Panc1 (cell line): ENCODE measurements around the gene SELENOP.

Experiments
- POLR2AphosphoS5 ChIP-seq: IDR thresholded peaks from 2 replicates; pipeline ENCODE4 v1.6.1; 2012; ENCODE audit warnings: mild to moderate bottlenecking, low read depth, low read length, moderate library complexity
- TF ChIP-seq, protein P1 (sequence below): fragments of 450-650 bp; IDR thresholded peaks from 2 replicates; pipeline ENCODE4 v1.5.1; 2017; ENCODE audit warnings: mild to moderate bottlenecking
- TF ChIP-seq, protein P2 (sequence below), 2 experiments: IDR thresholded peaks; 2 replicates each; pipeline ENCODE4 v1.6.1; 2011 to 2012; ENCODE audit warnings: low read depth in 2 of 2, control low read depth in 1 of 2, low read length in 1 of 2, mild to moderate bottlenecking in 1 of 2, moderate library complexity in 1 of 2; ENCODE audit not compliant: insufficient read depth in 1 of 2

DNA sequence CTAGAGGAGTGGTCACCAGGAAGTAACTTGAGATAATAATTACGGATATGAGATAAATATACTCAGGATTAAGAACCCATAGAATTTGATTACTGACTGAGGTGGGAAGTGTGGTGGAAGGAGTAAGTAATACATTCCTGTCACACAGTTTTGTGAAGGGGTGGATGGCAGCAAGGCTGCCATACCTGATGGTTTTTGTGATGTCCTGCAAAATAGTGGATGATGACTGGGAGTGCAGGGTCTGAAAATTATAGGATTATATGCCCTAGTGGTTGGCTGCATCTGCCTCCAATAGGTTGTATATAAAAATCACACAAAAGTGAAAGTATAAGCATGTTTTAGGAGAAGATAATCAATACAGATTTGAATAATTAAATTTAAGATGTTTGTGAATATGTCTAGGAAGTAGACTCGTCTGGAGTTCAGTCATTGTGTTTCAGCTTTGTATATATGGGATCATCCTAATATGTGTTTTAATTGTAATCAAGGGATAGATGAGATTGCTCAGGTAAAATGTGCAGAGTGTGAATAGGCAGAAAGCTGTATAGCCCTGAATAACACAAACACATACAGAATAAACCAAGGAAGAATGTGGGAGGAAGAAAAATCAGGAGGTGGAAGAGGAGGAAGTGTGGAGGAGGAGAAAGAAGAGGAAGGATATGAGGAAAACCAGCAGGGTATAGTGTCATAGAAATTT is 5.5 kb downstream of the SELENOP start:
- TF ChIP-seq, protein P1, sequence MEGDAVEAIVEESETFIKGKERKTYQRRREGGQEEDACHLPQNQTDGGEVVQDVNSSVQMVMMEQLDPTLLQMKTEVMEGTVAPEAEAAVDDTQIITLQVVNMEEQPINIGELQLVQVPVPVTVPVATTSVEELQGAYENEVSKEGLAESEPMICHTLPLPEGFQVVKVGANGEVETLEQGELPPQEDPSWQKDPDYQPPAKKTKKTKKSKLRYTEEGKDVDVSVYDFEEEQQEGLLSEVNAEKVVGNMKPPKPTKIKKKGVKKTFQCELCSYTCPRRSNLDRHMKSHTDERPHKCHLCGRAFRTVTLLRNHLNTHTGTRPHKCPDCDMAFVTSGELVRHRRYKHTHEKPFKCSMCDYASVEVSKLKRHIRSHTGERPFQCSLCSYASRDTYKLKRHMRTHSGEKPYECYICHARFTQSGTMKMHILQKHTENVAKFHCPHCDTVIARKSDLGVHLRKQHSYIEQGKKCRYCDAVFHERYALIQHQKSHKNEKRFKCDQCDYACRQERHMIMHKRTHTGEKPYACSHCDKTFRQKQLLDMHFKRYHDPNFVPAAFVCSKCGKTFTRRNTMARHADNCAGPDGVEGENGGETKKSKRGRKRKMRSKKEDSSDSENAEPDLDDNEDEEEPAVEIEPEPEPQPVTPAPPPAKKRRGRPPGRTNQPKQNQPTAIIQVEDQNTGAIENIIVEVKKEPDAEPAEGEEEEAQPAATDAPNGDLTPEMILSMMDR: no peak
- TF ChIP-seq, protein P2, sequence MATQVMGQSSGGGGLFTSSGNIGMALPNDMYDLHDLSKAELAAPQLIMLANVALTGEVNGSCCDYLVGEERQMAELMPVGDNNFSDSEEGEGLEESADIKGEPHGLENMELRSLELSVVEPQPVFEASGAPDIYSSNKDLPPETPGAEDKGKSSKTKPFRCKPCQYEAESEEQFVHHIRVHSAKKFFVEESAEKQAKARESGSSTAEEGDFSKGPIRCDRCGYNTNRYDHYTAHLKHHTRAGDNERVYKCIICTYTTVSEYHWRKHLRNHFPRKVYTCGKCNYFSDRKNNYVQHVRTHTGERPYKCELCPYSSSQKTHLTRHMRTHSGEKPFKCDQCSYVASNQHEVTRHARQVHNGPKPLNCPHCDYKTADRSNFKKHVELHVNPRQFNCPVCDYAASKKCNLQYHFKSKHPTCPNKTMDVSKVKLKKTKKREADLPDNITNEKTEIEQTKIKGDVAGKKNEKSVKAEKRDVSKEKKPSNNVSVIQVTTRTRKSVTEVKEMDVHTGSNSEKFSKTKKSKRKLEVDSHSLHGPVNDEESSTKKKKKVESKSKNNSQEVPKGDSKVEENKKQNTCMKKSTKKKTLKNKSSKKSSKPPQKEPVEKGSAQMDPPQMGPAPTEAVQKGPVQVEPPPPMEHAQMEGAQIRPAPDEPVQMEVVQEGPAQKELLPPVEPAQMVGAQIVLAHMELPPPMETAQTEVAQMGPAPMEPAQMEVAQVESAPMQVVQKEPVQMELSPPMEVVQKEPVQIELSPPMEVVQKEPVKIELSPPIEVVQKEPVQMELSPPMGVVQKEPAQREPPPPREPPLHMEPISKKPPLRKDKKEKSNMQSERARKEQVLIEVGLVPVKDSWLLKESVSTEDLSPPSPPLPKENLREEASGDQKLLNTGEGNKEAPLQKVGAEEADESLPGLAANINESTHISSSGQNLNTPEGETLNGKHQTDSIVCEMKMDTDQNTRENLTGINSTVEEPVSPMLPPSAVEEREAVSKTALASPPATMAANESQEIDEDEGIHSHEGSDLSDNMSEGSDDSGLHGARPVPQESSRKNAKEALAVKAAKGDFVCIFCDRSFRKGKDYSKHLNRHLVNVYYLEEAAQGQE (IDR thresholded peaks at IDR 0.05; ENCODE audit: insufficient read depth in 1 of 2, low read depth in 2 of 2, low read length in 1 of 2): no peak
- no peak for TF ChIP-seq POLR2AphosphoS5
